Cardiac muscle cell (in vitro differentiated cells and primary cell): ENCODE measurements around the gene UCHL5. TPM values are rescaled to one million over a fixed set of nuclear protein-coding genes. Genes with fewer than 3 reads are reported as not detected.
"Not testable (repeated sequence)": the region's sequence is repeated elsewhere in the genome, so short reads cannot be mapped to it uniquely, and the experiment has no call there.

Experiments used
- DNase-seq, 2 donors: peaks; one replicate each; pipeline versions ENCODE4 v3.0.0 to v3.0.0-alpha.2; 2010 to 2017; ENCODE audit warnings: low read depth in 1 of 2, low spot score in 1 of 2
- H3K27ac ChIP-seq: fragments of 200-600 bp; sonication (generic); 2 replicates; pipeline ENCODE4 v1.5.1; 2016
- H3K27me3 ChIP-seq: fragments of 200-600 bp; sonication (generic); 2 replicates; pipeline ENCODE4 v1.6.0; 2016; ENCODE audit warnings: control low read depth
- H3K36me3 ChIP-seq: fragments of 200-600 bp; sonication (generic); 2 replicates; pipeline ENCODE4 v1.5.1; 2016; ENCODE audit warnings: control low read depth
- H3K4me1 ChIP-seq: fragments of 200-600 bp; sonication (generic); 2 replicates; pipeline ENCODE4 v1.8.1; 2017; ENCODE audit warnings: low read depth, mild to moderate bottlenecking, mixed run types
- H3K4me3 ChIP-seq: fragments of 200-600 bp; sonication (generic); 2 replicates; pipeline ENCODE4 v1.5.1; 2016; ENCODE audit warnings: mild to moderate bottlenecking
- H3K9me3 ChIP-seq: fragments of 200-600 bp; sonication (generic); 2 replicates; pipeline ENCODE4 v1.5.1; 2017; ENCODE audit warnings: low read depth, mild to moderate bottlenecking, control low read depth
- CTCF ChIP-seq: IDR thresholded peaks from 2 replicates; pipeline ENCODE4 v1.5.1; 2012; ENCODE audit warnings: low read depth, mild to moderate bottlenecking, low read length
- polyA plus RNA-seq: library from polyadenylated mRNA; unstranded; fragments of >200 nt; fragmentation: Nextera tagmentation; extraction: Ambion mirVana; gene quantifications from 2 replicates; pipeline ENCODE4 v1.2.1, GENCODE V29; 2016
- total RNA-seq: library from RNA; depleted of rRNA; stranded (reverse); fragments of >200 nt; gene quantifications from 2 replicates; pipeline ENCODE4 v1.2.3, GENCODE V29; 2016

UCHL5 gene
- total and polyA plus RNA-seq, 2 experiments from 2014 or later, result 34.4 to 42.5 TPM

GRCh38 chr1:193036337-193037047 is 22.7 kb downstream of the UCHL5 start:
- Histone ChIP-seq H3K27ac (no peak overlapping the region), H3K27me3 (no peaks in the 10 kb centered on the region), H3K36me3 (no peaks in the 10 kb centered on the region), H3K9me3 (no peaks in the 10 kb centered on the region), H3K4me1 (no peaks in the 10 kb centered on the region), H3K4me3 (no peak overlapping the region)
- no peak for TF ChIP-seq CTCF
- DNase-seq, result no peak

GRCh38 chr1:193033610-193034009 is 25.6 kb downstream of the UCHL5 start:
- DNase-seq, result no peak

GRCh38 chr1:193032643-193033427 is 26.3 kb downstream of the UCHL5 start:
- peaks cover 16% of the 10 kb centered on the region for H3K36me3 ChIP-seq
- H3K27ac ChIP-seq, H3K4me3 ChIP-seq, H3K9me3 ChIP-seq, H3K27me3 ChIP-seq, DNase-seq, H3K4me1 ChIP-seq: not testable (repeated sequence)

More at GRCh38 chr1:193033610-193034009, 25.6 kb downstream of the UCHL5 start:
- no peaks in the 10 kb centered on the region for H3K4me1 ChIP-seq
- H3K36me3 ChIP-seq, result peaks cover 11% of the 10 kb centered on the region
- no peak overlapping the region for H3K27ac ChIP-seq
- no peaks in the 10 kb centered on the region for H3K27me3 ChIP-seq
- H3K9me3 ChIP-seq, result no peaks in the 10 kb centered on the region
- H3K4me3 ChIP-seq, result no peak overlapping the region
- TF ChIP-seq CTCF, result no peak

GRCh38 chr1:193031431-193031830 is 27.7 kb downstream of the UCHL5 start:
- Histone ChIP-seq H3K9me3 (no peaks in the 10 kb centered on the region), H3K27me3 (no peaks in the 10 kb centered on the region), H3K27ac (no peak overlapping the region), H3K36me3 (peaks cover 24% of the 10 kb centered on the region), H3K4me3 (no peak overlapping the region), H3K4me1 (no peaks in the 10 kb centered on the region)
- peak; percentile 39 for TF ChIP-seq CTCF
- peak in 1 of 2 donors; percentile 50 for DNase-seq

- H3K4me1 ChIP-seq, result no peaks in the 10 kb centered on the region
- H3K27me3 ChIP-seq, result no peaks in the 10 kb centered on the region
- no peaks in the 10 kb centered on the region for H3K9me3 ChIP-seq
- DNase-seq, result no peak
- H3K27ac ChIP-seq, result no peak overlapping the region
- no peak for TF ChIP-seq CTCF
- H3K36me3 ChIP-seq, result peaks cover 24% of the 10 kb centered on the region
- no peak overlapping the region for H3K4me3 ChIP-seq
These were observed 28.9 kb downstream of the UCHL5 start for GRCh38 chr1:193030280-193030679.

- no peaks in the 10 kb centered on the region for H3K27me3 ChIP-seq
- H3K36me3 ChIP-seq, result peaks cover 24% of the 10 kb centered on the region
- no peak overlapping the region for H3K4me3 ChIP-seq
- H3K9me3 ChIP-seq, result no peaks in the 10 kb centered on the region
- TF ChIP-seq CTCF, result no peak
- no peak overlapping the region for H3K27ac ChIP-seq
- DNase-seq, result no peak
- H3K4me1 ChIP-seq, result no peaks in the 10 kb centered on the region
These were observed 33.9 kb downstream of the UCHL5 start for GRCh38 chr1:193025218-193025617.
